Left lung (tissue), 10 donors: ENCODE results near the gene RAB1B. TPM values are rescaled to one million over a fixed set of nuclear protein-coding genes. Genes with fewer than 3 reads are reported as not detected.
A peak's percentile ranks its signal among the peaks of the same experiment; 100 is the strongest.

ENCODE experiments used
- ATAC-seq: fragments of 200-7000 bp; cut with Tn5 transposase; one replicate; pipeline ENCODE4 v1.9.1; 2020; ENCODE audit warnings: moderate library complexity
- DNase-seq, 4 donors: peaks; one replicate each; pipeline ENCODE4 v3.0.0-alpha.2; 2013 to 2020
- H3K27ac ChIP-seq, 2 donors: fragments of 200-600 bp; sonication (generic) in 1 of 2; one replicate each; pipeline versions ENCODE4 v1.5.0 to v1.8.0; 2020 to 2021
- H3K27me3 ChIP-seq, 2 donors: fragments of 200-600 bp; sonication (generic) in 1 of 2; one replicate each; pipeline versions ENCODE4 v1.5.0 to v1.8.0; 2020 to 2021
- H3K36me3 ChIP-seq, 2 donors: fragments of 200-600 bp; sonication (generic) in 1 of 2; one replicate each; pipeline versions ENCODE4 v1.5.0 to v1.8.0; 2020 to 2021
- H3K4me1 ChIP-seq, 2 donors: fragments of 200-600 bp; one replicate each; pipeline ENCODE4 v1.8.0; 2021
- H3K4me3 ChIP-seq, 2 donors: fragments of 200-600 bp; sonication (generic) in 1 of 2; one replicate each; pipeline versions ENCODE4 v1.5.0 to v1.8.0; 2020 to 2021; ENCODE audit warnings: mild to moderate bottlenecking in 1 of 2
- H3K9me3 ChIP-seq, 2 donors: fragments of 200-600 bp; sonication (generic) in 1 of 2; one replicate each; pipeline versions ENCODE4 v1.5.0 to v1.8.0; 2020 to 2021
- CTCF ChIP-seq, 2 donors: fragments of 200-600 bp; sonication (generic) in 1 of 2; IDR thresholded peaks; one replicate each; pipeline versions ENCODE4 v1.5.0 to v1.8.0; 2021; ENCODE audit warnings: antibody characterized with exemption in 2 of 2
- intact Hi-C, 2 donors: fragments of 100-400 bp; cut with DNase I; formaldehyde crosslinking; loops; one replicate each; pipeline versions ENCODE4 v1.11.2 to v1.14.2; 2022
- polyA plus RNA-seq, 6 donors: library from polyadenylated mRNA; unstranded; fragments of 120-200 nt; gene quantifications; one replicate each; pipeline ENCODE4 v1.2.1, GENCODE V29; 2013; ENCODE audit not compliant: insufficient read length in 6 of 6
- total RNA-seq, 2 donors: library from RNA; stranded (reverse); fragmentation: NEBNext Ultra II Directional; extraction: Animal tissue kit (Norgen Biotek cat#: 25700); gene quantifications; one replicate each; pipeline ENCODE4 v1.2.1, GENCODE V29; 2021
- donor health status: DM: no; HTN: yes; CAD: no.
- donor health status: DM: no; HTN: no; CAD: no.

RAB1B gene
- total and polyA plus RNA-seq, 8 donors = 114 to 154 (median 132) TPM

DNA sequence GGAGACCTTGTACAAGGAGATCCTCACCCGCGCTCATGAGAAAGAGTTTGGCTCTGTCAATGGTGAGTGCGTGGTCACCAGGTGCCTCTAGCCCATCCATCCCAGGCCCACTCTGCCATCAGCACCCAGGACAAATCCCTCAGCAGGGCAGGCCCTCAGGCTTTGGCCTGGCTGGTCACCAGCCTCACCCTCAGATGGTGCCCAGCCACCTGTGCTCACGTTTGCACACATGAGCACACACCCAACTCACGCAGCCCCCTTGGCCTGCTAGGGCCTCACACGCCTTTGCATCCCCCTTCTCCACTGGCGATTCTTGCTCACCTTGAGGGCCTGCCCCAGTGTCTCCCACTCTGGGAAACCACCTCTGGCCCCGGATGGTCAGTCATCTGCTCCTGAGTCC lies 4.1 kb upstream of the RAB1B start:
- H3K4me1 ChIP-seq = peaks cover 3 to 18% of the 10 kb centered on the region in 2 donors
- DNase-seq (no peak), ATAC-seq (no peak)
- H3K9me3 ChIP-seq = no peaks in the 10 kb centered on the region
- intact Hi-C loops = no loop called here
- TF ChIP-seq CTCF (IDR thresholded peaks at IDR 0.05) = no peak
- no peak overlapping the region for H3K27ac ChIP-seq
- no peak overlapping the region for H3K4me3 ChIP-seq
- peaks cover 0 to 56% of the 10 kb centered on the region in 2 donors for H3K36me3 ChIP-seq
- no peaks in the 10 kb centered on the region for H3K27me3 ChIP-seq

DNA sequence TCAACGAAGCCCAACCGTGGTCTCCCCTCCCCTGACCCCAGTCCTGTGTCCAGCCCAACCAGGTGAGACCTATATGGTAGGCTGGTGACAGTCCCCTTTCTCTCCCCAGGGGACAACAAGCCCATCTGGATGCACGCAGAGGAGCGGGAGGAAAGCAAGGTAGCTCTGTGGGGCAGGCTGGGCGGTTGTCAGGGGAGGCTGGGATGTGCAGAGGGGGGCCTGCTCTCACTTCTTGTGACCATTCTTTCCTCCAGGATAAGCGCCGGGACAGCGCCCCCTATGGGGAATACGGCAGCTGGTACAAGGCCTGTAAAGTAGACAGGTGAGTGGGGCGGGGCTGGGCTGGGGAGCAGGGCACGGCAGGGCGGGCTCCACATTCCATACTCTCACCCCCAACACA lies 3.5 kb upstream of the RAB1B start:
- DNase-seq (no peak), ATAC-seq (no peak)
- H3K4me1 ChIP-seq = peaks cover 8 to 23% of the 10 kb centered on the region in 2 donors
- H3K36me3 ChIP-seq = peaks cover 0 to 56% of the 10 kb centered on the region in 2 donors
- H3K27me3 ChIP-seq = no peaks in the 10 kb centered on the region
- no peak overlapping the region for H3K27ac ChIP-seq
- no peak overlapping the region for H3K4me3 ChIP-seq
- no peaks in the 10 kb centered on the region for H3K9me3 ChIP-seq
- TF ChIP-seq CTCF (IDR thresholded peaks at IDR 0.05) = peak in 1 of 2 donors; percentile 30
- intact Hi-C loops = no loop called here

- DNase-seq (no peak), ATAC-seq (no peak)
- Histone ChIP-seq H3K27ac (no peak overlapping the region), H3K27me3 (no peaks in the 10 kb centered on the region), H3K4me3 (no peak overlapping the region), H3K9me3 (no peaks in the 10 kb centered on the region), H3K36me3 (peaks cover 0 to 48% of the 10 kb centered on the region in 2 donors), H3K4me1 (peaks cover 9 to 30% of the 10 kb centered on the region in 2 donors)
- TF ChIP-seq CTCF (IDR thresholded peaks at IDR 0.05) = no peak
- intact Hi-C loops = no loop called here
Observed at GRCh38 chr11:66265531-66266377, 2.7 kb upstream of the RAB1B start.

- peak overlapping the region; percentile 93 to 94 for H3K27ac ChIP-seq
- ATAC-seq (no peak), DNase-seq (no peak)
- H3K27me3 ChIP-seq = no peaks in the 10 kb centered on the region
- TF ChIP-seq CTCF (IDR thresholded peaks at IDR 0.05) = no peak
- H3K9me3 ChIP-seq = no peaks in the 10 kb centered on the region
- peak overlapping the region; percentile 41 to 95 for H3K4me3 ChIP-seq
- H3K4me1 ChIP-seq = peaks cover 9 to 30% of the 10 kb centered on the region in 2 donors
- intact Hi-C loops = no loop called here
- peaks cover 0 to 42% of the 10 kb centered on the region in 2 donors for H3K36me3 ChIP-seq
Observed at GRCh38 chr11:66266378-66267038, 1.9 kb upstream of the RAB1B start.

GRCh38 chr11:66267039-66267378 lies 1.4 kb upstream of the RAB1B start:
- no peak for ATAC-seq
- intact Hi-C loops = no loop called here

More at GRCh38 chr11:66267039-66267378, 1.4 kb upstream of the RAB1B start:
- Histone ChIP-seq H3K4me1 (peaks cover 9 to 30% of the 10 kb centered on the region in 2 donors), H3K4me3 (peak overlapping the region; percentile 41 to 95), H3K27ac (peak overlapping the region; percentile 93 to 94), H3K9me3 (no peaks in the 10 kb centered on the region), H3K36me3 (peaks cover 0 to 42% of the 10 kb centered on the region in 2 donors), H3K27me3 (no peaks in the 10 kb centered on the region)
- no peak for TF ChIP-seq CTCF (IDR thresholded peaks at IDR 0.05)
- no peak for DNase-seq
